Measurements from ENCODE around the gene CPED1. TPM values are rescaled to one million over a fixed set of nuclear protein-coding genes. Genes with fewer than 3 reads are reported as not detected.

The CPED1 gene
- polyA plus RNA-seq, 1 donor from 2014 or later = not detected

- no peaks in the 10 kb centered on the region for H3K79me2 ChIP-seq (replicated peaks; ENCODE audit: insufficient read depth, low read length)
- H3F3A ChIP-seq (ENCODE audit: insufficient read depth, low read length, poor library complexity, severe bottlenecking) = no peaks in the 10 kb centered on the region
- H3K4me2 ChIP-seq (ENCODE audit: low read length) = no peak overlapping the region
- no peak overlapping the region for H3K4me3 ChIP-seq (ENCODE audit: low read length)
- H3K9me2 ChIP-seq (ENCODE audit: insufficient read depth, low read length) = no peaks in the 10 kb centered on the region
- no peak overlapping the region for H3K27ac ChIP-seq (ENCODE audit: low read length)
- H4K20me1 ChIP-seq (ENCODE audit: insufficient read depth) = no peaks in the 10 kb centered on the region
- no peaks in the 10 kb centered on the region for H3K36me3 ChIP-seq (ENCODE audit: insufficient read depth, low read length)
- H3K9me3 ChIP-seq (ENCODE audit: low read length) = no peaks in the 10 kb centered on the region
- no peak overlapping the region for H2AFZ ChIP-seq (ENCODE audit: low read depth, low read length)
- no peak overlapping the region for H3K9ac ChIP-seq (ENCODE audit: low read length)
- H3K27me3 ChIP-seq (ENCODE audit: insufficient read depth, low read depth, low read length) = no peaks in the 10 kb centered on the region
- TF ChIP-seq RAD21 (conservative IDR thresholded peaks at IDR 0.05) (no peak), EP300 (conservative IDR thresholded peaks at IDR 0.05; ENCODE audit: poor library complexity, severe bottlenecking) (no peak), EZH2 (IDR thresholded peaks at IDR 0.05; ENCODE audit: borderline replicate concordance, insufficient read depth, low read length, poor library complexity, severe bottlenecking) (no peak), TAF1 (IDR thresholded peaks at IDR 0.05; ENCODE audit: low read depth) (no peak), POLR2AphosphoS5 (IDR thresholded peaks at IDR 0.05) (no peak), SMC3 (conservative IDR thresholded peaks at IDR 0.05; ENCODE audit: poor library complexity) (no peak)
- TF ChIP-seq, protein P1, sequence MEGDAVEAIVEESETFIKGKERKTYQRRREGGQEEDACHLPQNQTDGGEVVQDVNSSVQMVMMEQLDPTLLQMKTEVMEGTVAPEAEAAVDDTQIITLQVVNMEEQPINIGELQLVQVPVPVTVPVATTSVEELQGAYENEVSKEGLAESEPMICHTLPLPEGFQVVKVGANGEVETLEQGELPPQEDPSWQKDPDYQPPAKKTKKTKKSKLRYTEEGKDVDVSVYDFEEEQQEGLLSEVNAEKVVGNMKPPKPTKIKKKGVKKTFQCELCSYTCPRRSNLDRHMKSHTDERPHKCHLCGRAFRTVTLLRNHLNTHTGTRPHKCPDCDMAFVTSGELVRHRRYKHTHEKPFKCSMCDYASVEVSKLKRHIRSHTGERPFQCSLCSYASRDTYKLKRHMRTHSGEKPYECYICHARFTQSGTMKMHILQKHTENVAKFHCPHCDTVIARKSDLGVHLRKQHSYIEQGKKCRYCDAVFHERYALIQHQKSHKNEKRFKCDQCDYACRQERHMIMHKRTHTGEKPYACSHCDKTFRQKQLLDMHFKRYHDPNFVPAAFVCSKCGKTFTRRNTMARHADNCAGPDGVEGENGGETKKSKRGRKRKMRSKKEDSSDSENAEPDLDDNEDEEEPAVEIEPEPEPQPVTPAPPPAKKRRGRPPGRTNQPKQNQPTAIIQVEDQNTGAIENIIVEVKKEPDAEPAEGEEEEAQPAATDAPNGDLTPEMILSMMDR (IDR thresholded peaks at IDR 0.05; ENCODE audit: poor library complexity, severe bottlenecking) = no peak
- TF ChIP-seq, protein P2, sequence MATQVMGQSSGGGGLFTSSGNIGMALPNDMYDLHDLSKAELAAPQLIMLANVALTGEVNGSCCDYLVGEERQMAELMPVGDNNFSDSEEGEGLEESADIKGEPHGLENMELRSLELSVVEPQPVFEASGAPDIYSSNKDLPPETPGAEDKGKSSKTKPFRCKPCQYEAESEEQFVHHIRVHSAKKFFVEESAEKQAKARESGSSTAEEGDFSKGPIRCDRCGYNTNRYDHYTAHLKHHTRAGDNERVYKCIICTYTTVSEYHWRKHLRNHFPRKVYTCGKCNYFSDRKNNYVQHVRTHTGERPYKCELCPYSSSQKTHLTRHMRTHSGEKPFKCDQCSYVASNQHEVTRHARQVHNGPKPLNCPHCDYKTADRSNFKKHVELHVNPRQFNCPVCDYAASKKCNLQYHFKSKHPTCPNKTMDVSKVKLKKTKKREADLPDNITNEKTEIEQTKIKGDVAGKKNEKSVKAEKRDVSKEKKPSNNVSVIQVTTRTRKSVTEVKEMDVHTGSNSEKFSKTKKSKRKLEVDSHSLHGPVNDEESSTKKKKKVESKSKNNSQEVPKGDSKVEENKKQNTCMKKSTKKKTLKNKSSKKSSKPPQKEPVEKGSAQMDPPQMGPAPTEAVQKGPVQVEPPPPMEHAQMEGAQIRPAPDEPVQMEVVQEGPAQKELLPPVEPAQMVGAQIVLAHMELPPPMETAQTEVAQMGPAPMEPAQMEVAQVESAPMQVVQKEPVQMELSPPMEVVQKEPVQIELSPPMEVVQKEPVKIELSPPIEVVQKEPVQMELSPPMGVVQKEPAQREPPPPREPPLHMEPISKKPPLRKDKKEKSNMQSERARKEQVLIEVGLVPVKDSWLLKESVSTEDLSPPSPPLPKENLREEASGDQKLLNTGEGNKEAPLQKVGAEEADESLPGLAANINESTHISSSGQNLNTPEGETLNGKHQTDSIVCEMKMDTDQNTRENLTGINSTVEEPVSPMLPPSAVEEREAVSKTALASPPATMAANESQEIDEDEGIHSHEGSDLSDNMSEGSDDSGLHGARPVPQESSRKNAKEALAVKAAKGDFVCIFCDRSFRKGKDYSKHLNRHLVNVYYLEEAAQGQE (IDR thresholded peaks at IDR 0.05; ENCODE audit: borderline replicate concordance) = no peak
These were observed 168.8 kb downstream of the CPED1 start for GRCh38 chr7:121157341-121157751.

DNA sequence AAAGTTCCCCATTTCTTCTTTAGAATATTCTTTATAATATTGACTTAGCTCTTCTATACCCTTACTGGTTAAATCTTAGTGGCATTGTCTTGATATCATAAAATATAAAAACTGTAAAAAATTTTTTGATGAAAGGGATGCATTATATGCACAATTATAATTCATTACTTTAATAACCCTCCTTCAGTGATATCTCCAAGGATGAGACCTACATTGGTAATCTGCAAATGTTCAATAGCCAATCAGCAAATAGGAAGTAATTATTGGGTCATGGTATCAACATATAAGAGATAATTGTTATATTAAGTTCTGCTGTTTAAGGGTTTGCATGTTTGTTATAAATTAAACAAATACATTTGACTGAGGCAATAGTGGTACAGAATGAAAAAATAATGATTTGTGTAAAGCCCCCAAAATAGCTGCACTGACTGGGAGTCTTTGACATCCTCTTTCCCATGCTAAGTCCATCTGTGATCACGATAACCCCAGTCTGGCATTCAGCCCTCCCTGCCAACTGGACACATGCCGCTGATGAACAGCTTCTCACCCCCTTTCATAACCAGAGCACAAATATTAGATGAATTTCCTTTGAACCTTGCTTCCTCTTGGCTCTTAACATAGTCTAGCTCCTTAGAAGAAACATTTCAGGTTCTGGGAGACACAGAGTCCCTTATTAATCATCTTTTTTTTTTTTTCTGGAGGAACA lies 169.5 kb downstream of the CPED1 start:
- H3K79me2 ChIP-seq (replicated peaks; ENCODE audit: insufficient read depth, low read length) = no peaks in the 10 kb centered on the region
- no peaks in the 10 kb centered on the region for H3F3A ChIP-seq (ENCODE audit: insufficient read depth, low read length, poor library complexity, severe bottlenecking)
- no peak overlapping the region for H3K4me2 ChIP-seq (ENCODE audit: low read length)
- TF ChIP-seq POLR2AphosphoS5 (IDR thresholded peaks at IDR 0.05) (no peak), EP300 (conservative IDR thresholded peaks at IDR 0.05; ENCODE audit: poor library complexity, severe bottlenecking) (no peak)
- TF ChIP-seq, protein P1 (IDR thresholded peaks at IDR 0.05; ENCODE audit: poor library complexity, severe bottlenecking) = no peak
- no peaks in the 10 kb centered on the region for H4K20me1 ChIP-seq (ENCODE audit: insufficient read depth)
- no peak overlapping the region for H2AFZ ChIP-seq (ENCODE audit: low read depth, low read length)
- H3K9me2 ChIP-seq (ENCODE audit: insufficient read depth, low read length) = no peaks in the 10 kb centered on the region
- no peaks in the 10 kb centered on the region for H3K27me3 ChIP-seq (ENCODE audit: insufficient read depth, low read depth, low read length)
- H3K9ac ChIP-seq (ENCODE audit: low read length) = no peak overlapping the region
- H3K9me3 ChIP-seq (ENCODE audit: low read length) = no peaks in the 10 kb centered on the region
- H3K27ac ChIP-seq (ENCODE audit: low read length) = no peak overlapping the region
- H3K36me3 ChIP-seq (ENCODE audit: insufficient read depth, low read length) = no peaks in the 10 kb centered on the region
- no peak overlapping the region for H3K4me3 ChIP-seq (ENCODE audit: low read length)
